Nephron progenitor cell (in vitro differentiated cells): ENCODE data around the gene SUSD3.

ENCODE experiments used
- DNase-seq: peaks from one replicate; pipeline ENCODE4 v3.0.0; 2021
- H3K27ac Mint-ChIP-seq: 2 replicates; pipeline ENCODE4 v1.8.0; 2021; ENCODE audit warnings: mild to moderate bottlenecking, moderate library complexity, mixed read lengths
- H3K27me3 Mint-ChIP-seq: 2 replicates; pipeline ENCODE4 v1.8.0; 2021; ENCODE audit warnings: mild to moderate bottlenecking, low read depth, mixed read lengths; ENCODE audit not compliant: poor library complexity
- H3K36me3 Mint-ChIP-seq: 2 replicates; pipeline ENCODE4 v1.8.0; 2021; ENCODE audit warnings: low read depth, mixed read lengths
- H3K4me1 Mint-ChIP-seq: 2 replicates; pipeline ENCODE4 v1.8.0; 2021; ENCODE audit warnings: mixed read lengths
- H3K4me3 Mint-ChIP-seq: 2 replicates; pipeline ENCODE4 v1.8.0; 2021; ENCODE audit warnings: mild to moderate bottlenecking, moderate library complexity, mixed read lengths
- H3K9me3 Mint-ChIP-seq: 2 replicates; pipeline ENCODE4 v1.8.0; 2021; ENCODE audit warnings: mild to moderate bottlenecking, moderate library complexity, mixed read lengths
- CTCF ChIP-seq: fragments of 200-600 bp; sonication (generic); IDR thresholded peaks from 2 replicates; pipeline ENCODE4 v1.5.0; 2021; ENCODE audit warnings: antibody characterized with exemption

Gene SUSD3

GRCh38 chr9:93058355-93059010 is at the start of gene SUSD3:
Gene SUSD3 (plus strand): TSS chr9:93058701. CDS start chr9:93058743, 42 bp downstream.
- peaks cover 18% of the 10 kb centered on the region for H3K27me3 Mint-ChIP-seq
- TF ChIP-seq CTCF, result no peak

GRCh38 chr9:93009337-93010015 is 49.0 kb upstream of the SUSD3 start:
- no peak overlapping the region for H3K4me3 Mint-ChIP-seq
- no peaks in the 10 kb centered on the region for H3K36me3 Mint-ChIP-seq
- no peak for TF ChIP-seq CTCF
- H3K27ac Mint-ChIP-seq, result no peak overlapping the region
- H3K4me1 Mint-ChIP-seq, result peaks cover 10% of the 10 kb centered on the region
- DNase-seq, result no peak
- no peaks in the 10 kb centered on the region for H3K27me3 Mint-ChIP-seq
- no peaks in the 10 kb centered on the region for H3K9me3 Mint-ChIP-seq

More at GRCh38 chr9:93058355-93059010, at the start of gene SUSD3:
- H3K27ac Mint-ChIP-seq, result no peak within 1 kb of the TSS
- H3K36me3 Mint-ChIP-seq, result no peaks in the 10 kb centered on the region
- no peaks in the 10 kb centered on the region for H3K9me3 Mint-ChIP-seq
- peak; percentile 86 for DNase-seq
- H3K4me1 Mint-ChIP-seq, result peaks cover 48% of the 10 kb centered on the region
- H3K4me3 Mint-ChIP-seq, result peak within 1 kb of the TSS; percentile 58

- TF ChIP-seq CTCF, result no peak
- no peak for DNase-seq
- Mint-ChIP-seq H3K27me3 (no peaks in the 10 kb centered on the region), H3K36me3 (no peaks in the 10 kb centered on the region), H3K27ac (no peak overlapping the region), H3K4me1 (peaks cover 10% of the 10 kb centered on the region), H3K4me3 (no peak overlapping the region), H3K9me3 (no peaks in the 10 kb centered on the region)
These were observed 48.4 kb upstream of the SUSD3 start for GRCh38 chr9:93010056-93010455.

GRCh38 chr9:93010704-93011103 is 47.8 kb upstream of the SUSD3 start:
- no peak for DNase-seq
- TF ChIP-seq CTCF, result no peak
- Mint-ChIP-seq H3K27me3 (no peaks in the 10 kb centered on the region), H3K27ac (peak overlapping the region; percentile 78), H3K36me3 (no peaks in the 10 kb centered on the region), H3K4me3 (no peak overlapping the region), H3K9me3 (no peaks in the 10 kb centered on the region), H3K4me1 (peaks cover 10% of the 10 kb centered on the region)

- TF ChIP-seq CTCF, result no peak
- Mint-ChIP-seq H3K4me3 (no peak overlapping the region), H3K27me3 (no peaks in the 10 kb centered on the region), H3K36me3 (no peaks in the 10 kb centered on the region), H3K27ac (no peak overlapping the region), H3K4me1 (peaks cover 10% of the 10 kb centered on the region), H3K9me3 (no peaks in the 10 kb centered on the region)
- DNase-seq, result no peak
These were observed 47.4 kb upstream of the SUSD3 start for GRCh38 chr9:93011114-93011513.
